Amygdala (tissue), 56 donors: ENCODE data around the gene FEZF2.

ENCODE experiments used
- DNase-seq, 56 donors: peaks; one replicate each; lab custom pipeline; 2025; lab: John Stamatoyannopoulos, UW

The FEZF2 gene

GRCh38 chr3:62374341-62375218 is 1.2 kb upstream of the FEZF2 start:
- DNase-seq = peak in 2 of 56 donors; percentile 13 to 23

GRCh38 chr3:62373714-62374333 is 474 bp upstream of the FEZF2 start:
- peak in 14 of 56 donors; percentile 20 to 62 (median 36) for DNase-seq

GRCh38 chr3:62372621-62373041 is 719 bp downstream of the FEZF2 start:
- peak in 1 of 56 donors; percentile 45 for DNase-seq

GRCh38 chr3:62371720-62372591 is 1.4 kb downstream of the FEZF2 start:
- peak in 4 of 56 donors; percentile 10 to 48 (median 22) for DNase-seq

GRCh38 chr3:62370858-62371719 is 2.3 kb downstream of the FEZF2 start:
- peak in 1 of 56 donors; percentile 23 for DNase-seq

- DNase-seq = peak in 2 of 56 donors; percentile 17 to 18
Observed at GRCh38 chr3:62370112-62370857, 3.1 kb downstream of the FEZF2 start.

- DNase-seq = no peak
Observed at GRCh38 chr3:62369476-62369743, 3.9 kb downstream of the FEZF2 start.

GRCh38 chr3:62368705-62369475 is 4.5 kb downstream of the FEZF2 start:
- peak in 7 of 56 donors; percentile 14 to 59 (median 39) for DNase-seq

GRCh38 chr3:62368290-62368704 is 5.1 kb downstream of the FEZF2 start:
- no peak for DNase-seq

GRCh38 chr3:62367763-62368195 is 5.6 kb downstream of the FEZF2 start:
- DNase-seq = no peak

- DNase-seq = no peak
Observed at GRCh38 chr3:62366126-62366484, 7.2 kb downstream of the FEZF2 start.

- DNase-seq = peak in 5 of 56 donors; percentile 20 to 45 (median 33)
Observed at GRCh38 chr3:62365391-62366125, 7.8 kb downstream of the FEZF2 start.

GRCh38 chr3:62364191-62364590 is 9.2 kb downstream of the FEZF2 start:
- no peak for DNase-seq

- no peak for DNase-seq
Observed at GRCh38 chr3:62363275-62363674, 10.1 kb downstream of the FEZF2 start.

- DNase-seq = no peak
Observed at GRCh38 chr3:62361824-62362223, 11.5 kb downstream of the FEZF2 start.

- DNase-seq = no peak
Observed at GRCh38 chr3:62361261-62361660, 12.1 kb downstream of the FEZF2 start.

- no peak for DNase-seq
Observed at GRCh38 chr3:62359531-62359930, 13.8 kb downstream of the FEZF2 start.

- DNase-seq = no peak
Observed at GRCh38 chr3:62356356-62356755, 17.0 kb downstream of the FEZF2 start.
